ENCODE results near the gene SLC1A6. TPM values are rescaled to one million over a fixed set of nuclear protein-coding genes. Genes with fewer than 3 reads are reported as not detected.
"Not testable (repeated sequence)": the region's sequence is repeated elsewhere in the genome, so short reads cannot be mapped to it uniquely, and the experiment has no call there.

The SLC1A6 gene
- total and polyA plus RNA-seq, 9 of the 15 experiments (the other 6 are each of a cell fraction or from before 2014, with no cell fraction given) = not detected

- Histone ChIP-seq H3K9ac (ENCODE audit: insufficient read depth in 1 of 2, low read depth in 2 of 2, low read length in 2 of 2) (no peak overlapping the region), H2AFZ (ENCODE audit: low read depth, low read length) (no peak overlapping the region), H3K79me2 (ENCODE audit: control insufficient read depth, insufficient read depth, low read length) (no peaks in the 10 kb centered on the region), H3K4me2 (ENCODE audit: insufficient read depth, low read length) (no peak overlapping the region), H3K4me3 (no peak overlapping the region), H3K36me3 (ENCODE audit: control insufficient read depth, insufficient read depth, low read length) (no peaks in the 10 kb centered on the region), H3K9me3 (replicated peaks; ENCODE audit: control insufficient read depth, insufficient read depth, low read depth, low read length) (no peaks in the 10 kb centered on the region), H3K9me1 (ENCODE audit: control insufficient read depth, insufficient read depth, low read length) (no peaks in the 10 kb centered on the region), H3K27ac (ENCODE audit: extremely low read depth, low read depth, low read length) (no peak overlapping the region), H3K27me3 (ENCODE audit: control insufficient read depth in 2 of 2, insufficient read depth in 2 of 2, low read length in 2 of 2) (peaks cover 4 to 22% of the 10 kb centered on the region in 2 experiments; a peak in 4 of 5 replicates), H3K4me1 (replicated peaks in 1 of 2; ENCODE audit: control insufficient read depth in 2 of 2, insufficient read depth in 2 of 2, low read length in 2 of 2) (peaks cover 0 to 5% of the 10 kb centered on the region in 2 experiments; a peak in 1 of 5 replicates), H4K20me1 (replicated peaks; ENCODE audit: control insufficient read depth, insufficient read depth, low read length) (no peaks in the 10 kb centered on the region)
- FAIRE-seq = no peak
- POLR2A ChIA-PET = interaction anchor here (0.7 kb wide), 1 partner anchor 1064 kb away, joined by 3 read pairs; no protein-coding TSS in a partner anchor
- WGBS (ENCODE audit: insufficient coverage, low coverage, missing lambda C conversion rate) = 6% methylated on average over 35 of the region's 45 CpGs
- DNase-seq (ENCODE audit: extremely low read depth in 1 of 4, low spot score in 3 of 4) = no peak
- intact Hi-C loops (cut with micrococcal nuclease) = no loop called here
- ATAC-seq = no peak
- TF ChIP-seq JUN (IDR thresholded peaks at IDR 0.05; ENCODE audit: borderline replicate concordance, low read depth, low read length) (no peak), JUN (CRISPR knock-in tag; IDR thresholded peaks at IDR 0.05; ENCODE audit: borderline replicate concordance) (no peak), PBX2 (CRISPR knock-in tag; IDR thresholded peaks at IDR 0.05; ENCODE audit: low read depth) (no peak), PBX2 (tag; conservative IDR thresholded peaks at IDR 0.05; ENCODE audit: low read depth) (no peak), RAD21 (CRISPR knock-in tag; conservative IDR thresholded peaks at IDR 0.05 in 1 of 2, IDR thresholded peaks at IDR 0.05 in 1 of 2) (no peak)
- in situ Hi-C loops (cut with MboI) = no loop called here
- no TSS peak for BruUV-seq (replicated peaks)
- CTCF ChIA-PET (ENCODE audit: low intra/inter-chr PET ratio) = no interaction called here
Observed at GRCh38 chr19:15021286-15022007, 41.8 kb upstream of the SLC1A6 start.

- DNase-seq (ENCODE audit: extremely low read depth in 1 of 4, low spot score in 3 of 4); BruUV-seq (replicated peaks); intact Hi-C loops (cut with micrococcal nuclease); H3K27me3 ChIP-seq (ENCODE audit: control insufficient read depth in 2 of 2, insufficient read depth in 2 of 2, low read length in 2 of 2); H2AFZ ChIP-seq (ENCODE audit: low read depth, low read length); ATAC-seq; H4K20me1 ChIP-seq (replicated peaks; ENCODE audit: control insufficient read depth, insufficient read depth, low read length); H3K36me3 ChIP-seq (ENCODE audit: control insufficient read depth, insufficient read depth, low read length); H3K4me3 ChIP-seq; in situ Hi-C loops (cut with MboI); H3K79me2 ChIP-seq (ENCODE audit: control insufficient read depth, insufficient read depth, low read length); POLR2A ChIA-PET; H3K9me3 ChIP-seq (replicated peaks; ENCODE audit: control insufficient read depth, insufficient read depth, low read depth, low read length); H3K9me1 ChIP-seq (ENCODE audit: control insufficient read depth, insufficient read depth, low read length); H3K27ac ChIP-seq (ENCODE audit: extremely low read depth, low read depth, low read length); H3K4me2 ChIP-seq (ENCODE audit: insufficient read depth, low read length); H3K4me1 ChIP-seq (replicated peaks in 1 of 2; ENCODE audit: control insufficient read depth in 2 of 2, insufficient read depth in 2 of 2, low read length in 2 of 2); FAIRE-seq; CTCF ChIA-PET (ENCODE audit: low intra/inter-chr PET ratio); H3K9ac ChIP-seq (ENCODE audit: insufficient read depth in 1 of 2, low read depth in 2 of 2, low read length in 2 of 2): not testable (repeated sequence)
- 0% methylated on average over 3 of the region's 3 CpGs for WGBS (ENCODE audit: insufficient coverage, low coverage, missing lambda C conversion rate)
Observed at GRCh38 chr19:15018836-15019235, 39.2 kb upstream of the SLC1A6 start.
